ENCODE measurements around the gene PLXDC2.

- no peak for TF ChIP-seq POLR2A (IDR thresholded peaks at IDR 0.05)
- TF ChIP-seq CTCF (IDR thresholded peaks at IDR 0.05): no peak
Observed at GRCh38 chr10:19775296-19775695, 40.9 kb upstream of the PLXDC2 start.
